OCI-LY7 (cell line): ENCODE results near the gene OR1E1. TPM values are rescaled to one million over a fixed set of nuclear protein-coding genes. Genes with fewer than 3 reads are reported as not detected.

ENCODE experiments used
- Bru-seq: library from RNA; stranded (reverse); fragments of 400-500 nt; gene quantifications from one replicate; lab custom pipeline; 2021; lab: Mats Ljungman, UMichigan
- BruChase-seq, 2 experiments: library from RNA; stranded (reverse); fragments of 400-500 nt; gene quantifications; one replicate each; lab custom pipeline; 2021; lab: Mats Ljungman, UMichigan
- BruUV-seq: library from RNA; stranded (reverse); fragments of 400-500 nt; replicated peaks from 2 replicates; lab custom pipeline; 2021; lab: Mats Ljungman, UMichigan
- CTCF ChIA-PET: fragments of 300-600 bp; sonication (Branson Sonifier 250); formaldehyde crosslinking; loops from one replicate; lab custom pipeline; 2022; ENCODE audit warnings: antibody characterized with exemption; ENCODE audit not compliant: unreplicated experiment; lab: Charles Lee
- POLR2A ChIA-PET: fragments of 300-600 bp; sonication (Branson Sonifier 250); formaldehyde crosslinking; loops from one replicate; lab custom pipeline; 2022; ENCODE audit warnings: antibody characterized with exemption; lab: Charles Lee
- DNase-seq: peaks from one replicate; pipeline ENCODE4 v3.0.0-alpha.2; 2015; ENCODE audit warnings: low spot score
- H2AFZ ChIP-seq: fragments of 200-600 bp; sonication (generic), shearing (Covaris generic); 2 replicates; pipeline ENCODE4 v1.6.1; 2014; ENCODE audit warnings: mild to moderate bottlenecking, antibody characterized with exemption, low read length, moderate library complexity
- H3K27ac ChIP-seq: fragments of 200-600 bp; sonication (generic); 2 replicates; pipeline ENCODE4 v1.5.1; 2014; ENCODE audit warnings: mixed run types, low read depth, mild to moderate bottlenecking, moderate library complexity, low read length, inconsistent platforms; ENCODE audit not compliant: poor library complexity, severe bottlenecking
- H3K36me3 ChIP-seq: fragments of 200-600 bp; sonication (generic); 2 replicates; pipeline ENCODE4 v1.6.1; 2014; ENCODE audit warnings: mild to moderate bottlenecking, antibody characterized with exemption, low read length, moderate library complexity, mixed read lengths; ENCODE audit not compliant: insufficient read depth
- H3K4me1 ChIP-seq: fragments of 200-600 bp; sonication (generic); 2 replicates; pipeline ENCODE4 v1.5.1; 2014; ENCODE audit warnings: mild to moderate bottlenecking, low read length; ENCODE audit not compliant: insufficient read depth, poor library complexity, severe bottlenecking
- H3K4me2 ChIP-seq: fragments of 200-600 bp; sonication (generic); 2 replicates; pipeline ENCODE4 v1.6.1; 2014; ENCODE audit warnings: mild to moderate bottlenecking, low read length
- H3K4me3 ChIP-seq: fragments of 200-600 bp; sonication (generic); 2 replicates; pipeline ENCODE4 v1.5.1; 2014; ENCODE audit warnings: mild to moderate bottlenecking, low read depth, low read length; ENCODE audit not compliant: poor library complexity, severe bottlenecking
- H3K79me2 ChIP-seq: fragments of 200-600 bp; sonication (generic); 2 replicates; pipeline ENCODE4 v1.6.1; 2016; ENCODE audit warnings: low read depth, mild to moderate bottlenecking, low read length, moderate library complexity, mixed read lengths; ENCODE audit not compliant: insufficient read depth
- H3K9me2 ChIP-seq: fragments of 200-600 bp; sonication (generic); 2 replicates; pipeline ENCODE4 v1.6.1; 2016; ENCODE audit warnings: mild to moderate bottlenecking, low read length, mixed read lengths; ENCODE audit not compliant: insufficient read depth
- H3K9me3 ChIP-seq: fragments of 200-600 bp; sonication (generic); 2 replicates; pipeline ENCODE4 v1.6.1; 2014; ENCODE audit warnings: mild to moderate bottlenecking, mixed run types, low read length, mixed read lengths
- H4K20me1 ChIP-seq: fragments of 200-600 bp; sonication (generic); 2 replicates; pipeline ENCODE4 v1.6.1; 2014; ENCODE audit warnings: mild to moderate bottlenecking, antibody characterized with exemption, low read length, moderate library complexity, mixed read lengths; ENCODE audit not compliant: insufficient read depth
- EZH2phosphoT487 ChIP-seq: fragments of 200-600 bp; sonication (generic); IDR thresholded peaks from 2 replicates; pipeline ENCODE4 v1.6.1; 2018; ENCODE audit warnings: low read depth, borderline replicate concordance, mild to moderate bottlenecking, mixed run types, antibody characterized with exemption, low read length, moderate library complexity, mixed read lengths
- intact Hi-C: fragments of 100-400 bp; cut with micrococcal nuclease; formaldehyde crosslinking; loops from one replicate; pipeline ENCODE4 v1.10.0; 2022; ENCODE audit not compliant: unreplicated experiment
- long read RNA-seq: library from polyadenylated mRNA; stranded (forward); transcript quantifications from one replicate; pipeline ENCODE4 v2.0.0, GENCODE V29; 2022
- total RNA-seq, 2 experiments: library from RNA; depleted of rRNA in 1 of 2; stranded (reverse); fragments of >200 nt in 1 of 2; shearing (Covaris generic) in 1 of 2; gene quantifications; 2 replicates each; pipeline ENCODE4 v1.2.3, GENCODE V29; 2014 to 2022
- TF ChIP-seq, protein P1 (sequence below): fragments of 200-600 bp; sonication (generic); conservative IDR thresholded peaks from 2 replicates; pipeline ENCODE4 v1.5.1; 2014; ENCODE audit warnings: mild to moderate bottlenecking, antibody characterized with exemption, low read length, moderate library complexity, mixed read lengths

The OR1E1 gene, protein sequence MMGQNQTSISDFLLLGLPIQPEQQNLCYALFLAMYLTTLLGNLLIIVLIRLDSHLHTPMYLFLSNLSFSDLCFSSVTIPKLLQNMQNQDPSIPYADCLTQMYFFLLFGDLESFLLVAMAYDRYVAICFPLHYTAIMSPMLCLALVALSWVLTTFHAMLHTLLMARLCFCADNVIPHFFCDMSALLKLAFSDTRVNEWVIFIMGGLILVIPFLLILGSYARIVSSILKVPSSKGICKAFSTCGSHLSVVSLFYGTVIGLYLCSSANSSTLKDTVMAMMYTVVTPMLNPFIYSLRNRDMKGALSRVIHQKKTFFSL
- total RNA-seq (2014; rRNA removed; shearing (Covaris generic)) (not detected in 2 replicates), total RNA-seq (2022) (not detected in 2 replicates), Bru-seq, nascent RNA (not detected), BruChase-seq, experiment 1, labeled RNA remaining after a 6-hour chase (not detected), BruChase-seq, experiment 2, labeled RNA remaining after a 2-hour chase (not detected)
- long read RNA-seq, result 0 reads

DNA sequence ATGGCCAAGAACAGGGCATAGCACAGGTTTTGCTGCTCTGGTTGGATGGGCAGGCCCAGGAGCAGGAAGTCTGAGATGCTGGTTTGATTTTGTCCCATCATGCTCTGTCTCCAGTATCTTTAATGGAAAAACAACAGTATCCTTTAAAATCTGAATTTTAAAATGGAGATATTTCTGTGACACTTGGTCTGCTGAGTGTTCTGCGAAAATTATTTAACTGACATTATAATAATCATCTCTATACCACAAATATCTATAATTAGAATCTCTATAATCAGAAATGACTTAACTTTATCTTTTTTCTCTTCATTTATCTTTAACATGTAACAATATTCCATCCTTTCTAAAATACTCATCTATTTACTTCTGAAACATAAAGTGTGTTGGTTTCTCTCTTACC lies at the start of gene OR1E1:
Gene OR1E1, minus strand, starts transcription at position 101 of the 400 bp plus-strand sequence. Its CDS starts 0 bp downstream, at position 101.
- ChIA-PET CTCF (no interaction called here), POLR2A (no interaction called here)
- H3K36me3 ChIP-seq, result no peaks in the 10 kb centered on the region
- no peaks in the 10 kb centered on the region for H3K9me3 ChIP-seq
- no peaks in the 10 kb centered on the region for H3K79me2 ChIP-seq
- TF ChIP-seq, protein P1, sequence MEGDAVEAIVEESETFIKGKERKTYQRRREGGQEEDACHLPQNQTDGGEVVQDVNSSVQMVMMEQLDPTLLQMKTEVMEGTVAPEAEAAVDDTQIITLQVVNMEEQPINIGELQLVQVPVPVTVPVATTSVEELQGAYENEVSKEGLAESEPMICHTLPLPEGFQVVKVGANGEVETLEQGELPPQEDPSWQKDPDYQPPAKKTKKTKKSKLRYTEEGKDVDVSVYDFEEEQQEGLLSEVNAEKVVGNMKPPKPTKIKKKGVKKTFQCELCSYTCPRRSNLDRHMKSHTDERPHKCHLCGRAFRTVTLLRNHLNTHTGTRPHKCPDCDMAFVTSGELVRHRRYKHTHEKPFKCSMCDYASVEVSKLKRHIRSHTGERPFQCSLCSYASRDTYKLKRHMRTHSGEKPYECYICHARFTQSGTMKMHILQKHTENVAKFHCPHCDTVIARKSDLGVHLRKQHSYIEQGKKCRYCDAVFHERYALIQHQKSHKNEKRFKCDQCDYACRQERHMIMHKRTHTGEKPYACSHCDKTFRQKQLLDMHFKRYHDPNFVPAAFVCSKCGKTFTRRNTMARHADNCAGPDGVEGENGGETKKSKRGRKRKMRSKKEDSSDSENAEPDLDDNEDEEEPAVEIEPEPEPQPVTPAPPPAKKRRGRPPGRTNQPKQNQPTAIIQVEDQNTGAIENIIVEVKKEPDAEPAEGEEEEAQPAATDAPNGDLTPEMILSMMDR, result no peak
- no peak for TF ChIP-seq EZH2phosphoT487
- H3K4me3 ChIP-seq, result no peak within 1 kb of the TSS
- H3K27ac ChIP-seq, result no peak within 1 kb of the TSS
- intact Hi-C loops, result no loop called here
- no TSS peak for BruUV-seq
- H3K4me1 ChIP-seq, result no peaks in the 10 kb centered on the region
- no peak within 1 kb of the TSS for H2AFZ ChIP-seq
- H3K4me2 ChIP-seq, result no peak within 1 kb of the TSS
- DNase-seq, result no peak
- peaks cover 3% of the 10 kb centered on the region; the same call in 1 of the 2 replicates for H3K9me2 ChIP-seq
- no peaks in the 10 kb centered on the region for H4K20me1 ChIP-seq

DNA sequence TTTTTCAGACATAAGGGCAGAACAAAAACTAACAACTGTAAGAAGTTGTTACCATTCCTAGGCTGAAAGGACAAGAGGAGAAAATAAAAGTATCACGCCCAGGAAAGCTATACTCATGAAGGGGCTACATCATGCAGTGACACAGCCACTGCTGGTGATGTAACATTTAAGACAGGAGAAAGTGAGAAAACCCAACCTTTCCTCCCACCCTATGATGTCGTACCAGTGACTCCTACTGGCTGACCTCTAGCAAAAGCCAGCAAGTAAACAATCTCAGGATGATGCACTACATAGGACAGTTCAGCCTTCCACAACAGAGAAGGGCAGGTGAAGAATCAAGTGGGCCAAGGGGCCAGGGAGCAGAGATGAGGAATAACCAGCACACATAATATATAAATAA lies 49.4 kb upstream of the OR1E1 start:
- TF ChIP-seq, protein P1, result peak; percentile 72
- TF ChIP-seq EZH2phosphoT487, result no peak
- Histone ChIP-seq H3K4me2 (no peak overlapping the region), H3K4me1 (no peaks in the 10 kb centered on the region), H3K27ac (no peak overlapping the region), H3K36me3 (no peaks in the 10 kb centered on the region), H3K79me2 (no peaks in the 10 kb centered on the region), H3K4me3 (no peak overlapping the region), H4K20me1 (no peaks in the 10 kb centered on the region), H3K9me3 (no peaks in the 10 kb centered on the region), H3K9me2 (no peaks in the 10 kb centered on the region), H2AFZ (no peak overlapping the region)
- BruUV-seq, result no TSS peak
- intact Hi-C loops, result loop anchor here (5.0 kb wide), 1 partner anchor 400 kb away; no protein-coding TSS in a partner anchor
- POLR2A ChIA-PET, result no interaction called here
- CTCF ChIA-PET, result no interaction called here
- peak; percentile 25 for DNase-seq

DNA sequence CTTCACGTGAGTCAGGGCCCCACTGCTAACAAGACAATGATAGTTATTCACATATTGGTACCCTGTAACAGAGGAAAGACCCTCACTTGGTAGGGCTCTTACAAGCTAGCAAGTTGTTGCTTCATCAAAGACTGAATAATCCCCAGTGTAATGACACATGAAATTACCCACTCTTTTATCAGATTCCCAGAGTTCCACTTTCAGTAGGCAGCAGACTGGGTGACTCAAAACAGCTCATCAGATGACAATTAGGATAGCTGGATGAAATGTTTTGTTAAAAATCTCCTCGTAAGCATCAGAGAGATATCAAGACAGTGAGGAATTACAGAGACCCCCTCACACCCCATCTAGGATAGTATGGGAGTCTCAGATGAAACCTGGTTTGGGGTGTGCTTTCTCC lies 42.2 kb upstream of the OR1E1 start:
- POLR2A ChIA-PET, result interaction anchor here (0.8 kb wide), 1 partner anchor 37 kb away, joined by 3 read pairs; no protein-coding TSS in a partner anchor
- H3K79me2 ChIP-seq, result no peaks in the 10 kb centered on the region
- CTCF ChIA-PET, result no interaction called here
- intact Hi-C loops, result no loop called here
- no peak for DNase-seq
- TF ChIP-seq EZH2phosphoT487, result no peak
- TF ChIP-seq, protein P1, result no peak
- H3K4me3 ChIP-seq, result no peak overlapping the region
- BruUV-seq, result no TSS peak
- H3K36me3 ChIP-seq, result no peaks in the 10 kb centered on the region
- no peaks in the 10 kb centered on the region for H3K4me1 ChIP-seq
- no peaks in the 10 kb centered on the region for H3K9me3 ChIP-seq
- no peak overlapping the region for H3K4me2 ChIP-seq
- H2AFZ ChIP-seq, result no peak overlapping the region
- no peaks in the 10 kb centered on the region for H3K9me2 ChIP-seq
- H3K27ac ChIP-seq, result no peak overlapping the region
- H4K20me1 ChIP-seq, result no peaks in the 10 kb centered on the region
